ENCODE data around the gene LCA5L. TPM values are rescaled to one million over a fixed set of nuclear protein-coding genes. Genes with fewer than 3 reads are reported as not detected.

LCA5L gene
- polyA plus RNA-seq, 4 donors = 3.8 to 8.2 (median 4.4) TPM

- DNase-seq (ENCODE audit: low read depth in 4 of 4, low spot score in 3 of 4) = no peak
These were observed 81.7 kb downstream of the LCA5L start for GRCh38 chr21:39363607-39364555.

DNA sequence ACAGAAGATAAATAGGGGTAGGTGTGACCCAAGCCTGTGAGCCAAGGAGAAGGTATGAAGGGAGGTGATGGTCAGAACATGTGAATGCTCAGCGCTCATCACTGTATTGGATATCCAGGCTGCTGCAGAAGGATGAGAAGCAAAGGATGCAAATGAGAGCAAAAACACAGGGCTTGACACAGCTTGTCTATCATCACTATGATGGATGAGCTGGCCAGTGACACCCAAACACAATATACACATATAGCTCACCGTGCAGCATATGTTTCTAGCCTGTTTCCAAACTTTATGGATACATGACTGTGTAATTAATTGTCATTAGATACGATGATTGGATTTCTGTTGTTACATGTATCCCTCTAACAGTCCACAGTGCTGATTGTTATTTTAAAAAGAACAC, 82.8 kb downstream of the LCA5L start:
- DNase-seq (ENCODE audit: low read depth in 4 of 4, low spot score in 3 of 4) = no peak

GRCh38 chr21:39359382-39359781, 86.2 kb downstream of the LCA5L start:
- no peak for DNase-seq (ENCODE audit: low read depth in 4 of 4, low spot score in 3 of 4)

Other genes with a start within 250 kb of the LCA5L start
- gene BRWD1, start 132.1 kb downstream of the LCA5L start, polyA plus RNA-seq (ENCODE audit: insufficient read length in 4 of 4) = 10 to 100 TPM; 47.1 to 57.1 (median 50.2) TPM
- 100 to 1,000 TPM; 515 to 870 (median 714) TPM for gene HMGN1, start 96.7 kb downstream of the LCA5L start, polyA plus RNA-seq (ENCODE audit: insufficient read length in 4 of 4)
- 1 to 10 TPM; 3.3 to 5.8 (median 5.7) TPM for gene SH3BGR, start 6.2 kb upstream of the LCA5L start, polyA plus RNA-seq (ENCODE audit: insufficient read length in 4 of 4)
- gene B3GALT5, start 167.2 kb upstream of the LCA5L start, polyA plus RNA-seq (ENCODE audit: insufficient read length in 4 of 4) = 1 to 10 TPM in 3 of 4 donors, under 1 TPM in 1; 0.34 to 1.9 (median 1.4) TPM